IMR-90 (cell line): ENCODE measurements around the gene MRGPRD. TPM values are rescaled to one million over a fixed set of nuclear protein-coding genes. Genes with fewer than 3 reads are reported as not detected.

Source experiments
- ATAC-seq: fragments of 200-7000 bp; cut with Tn5 transposase; 2 replicates; pipeline ENCODE4 v1.9.1; 2020; ENCODE audit warnings: low read depth, mild to moderate bottlenecking, moderate library complexity
- BruUV-seq: library from RNA; stranded (reverse); fragments of 400-500 nt; replicated peaks from 2 replicates; lab custom pipeline; 2021; lab: Mats Ljungman, UMichigan
- CTCF ChIA-PET: fragments of 300-600 bp; formaldehyde crosslinking; extraction: SDS; loops from one replicate; lab custom pipeline; 2021; ENCODE audit warnings: antibody characterized with exemption; lab: Yijun Ruan, JAX
- POLR2A ChIA-PET: fragments of 300-600 bp; sonication (Branson Sonifier 250); formaldehyde crosslinking; loops from one replicate; lab custom pipeline; 2022; ENCODE audit warnings: antibody characterized with exemption; ENCODE audit not compliant: unreplicated experiment; lab: Charles Lee
- DNase-seq: peaks from one replicate; pipeline ENCODE4 v3.0.0; 2013
- H2AFZ ChIP-seq: replicated peaks from 2 replicates; pipeline ENCODE3; 2013; ENCODE audit warnings: low read length, mild to moderate bottlenecking; ENCODE audit not compliant: poor library complexity
- H2AK5ac ChIP-seq: 2 replicates; pipeline ENCODE4 v1.6.1; 2013; ENCODE audit warnings: low read depth, low read length, inconsistent platforms
- H2AK9ac ChIP-seq: replicated peaks from 2 replicates; pipeline ENCODE3; 2013; ENCODE audit warnings: mild to moderate bottlenecking, low read depth, low read length, moderate library complexity; ENCODE audit not compliant: poor library complexity
- H2BK120ac ChIP-seq: 2 replicates; pipeline ENCODE4 v1.6.1; 2013; ENCODE audit warnings: low read depth, low read length, inconsistent platforms
- H2BK15ac ChIP-seq: 3 replicates; pipeline ENCODE4 v1.6.1; 2013; ENCODE audit warnings: low read depth, low read length, inconsistent platforms
- H2BK20ac ChIP-seq: 2 replicates; pipeline ENCODE4 v1.6.1; 2013; ENCODE audit warnings: low read depth, mild to moderate bottlenecking, inconsistent platforms, low read length, moderate library complexity
- H2BK5ac ChIP-seq: 2 replicates; pipeline ENCODE4 v1.6.1; 2013; ENCODE audit warnings: mild to moderate bottlenecking, low read depth, low read length, inconsistent platforms; ENCODE audit not compliant: poor library complexity, severe bottlenecking
- H3K14ac ChIP-seq: replicated peaks from 2 replicates; pipeline ENCODE4 v1.6.1; 2013; ENCODE audit warnings: low read depth, low read length, inconsistent platforms
- H3K18ac ChIP-seq: 2 replicates; pipeline ENCODE4 v1.6.1; 2013; ENCODE audit warnings: low read depth, low read length, control low read depth
- H3K23ac ChIP-seq: 2 replicates; pipeline ENCODE4 v1.6.1; 2013; ENCODE audit warnings: low read depth, low read length, inconsistent platforms
- H3K27ac ChIP-seq: 2 replicates; pipeline ENCODE4 v1.5.1; 2013; ENCODE audit warnings: mild to moderate bottlenecking, control low read depth, low read length; ENCODE audit not compliant: insufficient read depth
- H3K27me3 ChIP-seq: 2 replicates; pipeline ENCODE4 v1.6.1; 2013; ENCODE audit warnings: low read length; ENCODE audit not compliant: control insufficient read depth, insufficient read depth
- H3K36me3 ChIP-seq: 2 replicates; pipeline ENCODE4 v1.6.1; 2013; ENCODE audit warnings: low read length, mixed read lengths; ENCODE audit not compliant: control insufficient read depth, insufficient read depth
- H3K4ac ChIP-seq: 2 replicates; pipeline ENCODE4 v1.6.1; 2013; ENCODE audit warnings: low read depth, low read length, inconsistent platforms
- H3K4me1 ChIP-seq: 2 replicates; pipeline ENCODE4 v1.6.1; 2013; ENCODE audit warnings: low read length, mixed read lengths; ENCODE audit not compliant: control insufficient read depth, insufficient read depth
- H3K4me2 ChIP-seq: 2 replicates; pipeline ENCODE4 v1.6.1; 2013; ENCODE audit warnings: low read depth, mild to moderate bottlenecking, control low read depth, low read length, moderate library complexity
- H3K4me3 ChIP-seq: 2 replicates; pipeline ENCODE4 v1.5.1; 2013; ENCODE audit warnings: low read depth, mild to moderate bottlenecking, control low read depth, low read length, moderate library complexity; ENCODE audit not compliant: insufficient read depth
- H3K56ac ChIP-seq: 2 replicates; pipeline ENCODE4 v1.6.1; 2013; ENCODE audit warnings: low read length, inconsistent platforms; ENCODE audit not compliant: insufficient read depth; ENCODE audit errors: extremely low read depth
- H3K79me1 ChIP-seq, 2 experiments: 2 replicates each; pipeline ENCODE4 v1.6.1; 2013; ENCODE audit warnings: low read length in 2 of 2, inconsistent platforms in 1 of 2, low read depth in 1 of 2
- H3K9ac ChIP-seq: 2 replicates; pipeline ENCODE4 v1.6.1; 2013; ENCODE audit warnings: low read depth, low read length, control low read depth
- H3K9me1 ChIP-seq: 2 replicates; pipeline ENCODE4 v1.6.1; 2013; ENCODE audit warnings: low read length, inconsistent platforms; ENCODE audit not compliant: insufficient read depth
- H3K9me3 ChIP-seq: 2 replicates; pipeline ENCODE4 v1.6.1; 2013; ENCODE audit warnings: low read length; ENCODE audit not compliant: control insufficient read depth, insufficient read depth
- H4K20me1 ChIP-seq: 2 replicates; pipeline ENCODE4 v1.6.1; 2013; ENCODE audit warnings: low read length, inconsistent platforms; ENCODE audit not compliant: insufficient read depth
- H4K5ac ChIP-seq: 2 replicates; pipeline ENCODE4 v1.6.1; 2013; ENCODE audit warnings: mild to moderate bottlenecking, low read depth, low read length, control low read depth
- H4K8ac ChIP-seq, 2 experiments: 2 replicates each; pipeline ENCODE4 v1.6.1; 2013; ENCODE audit warnings: low read depth in 2 of 2, low read length in 2 of 2, control low read depth in 1 of 2, inconsistent platforms in 1 of 2
- H4K91ac ChIP-seq: 2 replicates; pipeline ENCODE4 v1.6.1; 2013; ENCODE audit warnings: low read depth, low read length, inconsistent platforms; ENCODE audit not compliant: insufficient read depth
- BHLHE40 ChIP-seq: fragments of 150-350 bp; IDR thresholded peaks from 2 replicates; pipeline ENCODE4 v1.6.1; 2016; ENCODE audit warnings: mild to moderate bottlenecking, low read depth, low read length
- CHD1 ChIP-seq: IDR thresholded peaks from 2 replicates; pipeline ENCODE4 v1.6.1; 2012; ENCODE audit warnings: low read depth, low read length, improper control_type of control experiment
- FOS ChIP-seq: fragments of 150-350 bp; IDR thresholded peaks from 2 replicates; pipeline ENCODE4 v1.6.1; 2016; ENCODE audit warnings: low read depth, low read length
- MAFK ChIP-seq: IDR thresholded peaks from 2 replicates; pipeline ENCODE4 v1.6.1; 2012; ENCODE audit warnings: low read depth, low read length, improper control_type of control experiment
- POLR2A ChIP-seq: IDR thresholded peaks from 2 replicates; pipeline ENCODE4 v1.6.1; 2012; ENCODE audit warnings: mild to moderate bottlenecking, low read depth, low read length
- WGBS, 2 experiments: methylation state at CpG; one replicate each; pipeline versions ENCODE4 v1.1.5 to v1.1.7; 2013; ENCODE audit warnings: missing lambda C conversion rate in 2 of 2; ENCODE audit not compliant: insufficient read length in 1 of 2; ENCODE audit errors: extremely low coverage in 2 of 2; 5-methylcytosine and 5-hydroxymethylcytosine counted together
- dilution Hi-C: fragments of 300-500 bp; cut with HindIII; formaldehyde crosslinking; loops from one replicate; pipeline ENCODE4 v1.14.3; 2018; ENCODE audit warnings: low sequenced_read_pairs; ENCODE audit not compliant: unreplicated experiment
- in situ Hi-C: fragments of 300-500 bp; cut with MboI; formaldehyde crosslinking; loops from 3 replicates; pipeline ENCODE4 v1.14.3; 2019; ENCODE audit warnings: low sequenced_read_pairs, inconsistent platforms, mixed read lengths
- intact Hi-C: fragments of 100-400 bp; cut with micrococcal nuclease; formaldehyde crosslinking; loops from 2 replicates; pipeline ENCODE4 v1.10.0; 2022
- polyA plus RNA-seq, 3 experiments: library from polyadenylated mRNA; depleted of rRNA; stranded (reverse); fragments of >200 nt; gene quantifications; 2 replicates each; pipeline ENCODE4 v1.2.3, GENCODE V29; 2012; ENCODE audit warnings: low replicate concordance in 1 of 3
- total RNA-seq: library from RNA; depleted of rRNA; stranded (reverse); fragments of >200 nt; gene quantifications from 2 replicates; pipeline ENCODE4 v1.2.3, GENCODE V29; 2012
- TF ChIP-seq, protein P1 (sequence below): conservative IDR thresholded peaks from 2 replicates; pipeline ENCODE4 v1.5.1; 2012; ENCODE audit warnings: mild to moderate bottlenecking, low read depth, low read length, improper control_type of control experiment

MRGPRD gene
- total and polyA plus RNA-seq, 2 of the 4 experiments (the other 2 are of a cell fraction) = not detected

- no peak overlapping the region for H4K8ac ChIP-seq
- peaks cover 2% of the 10 kb centered on the region; the same call in 1 of the 2 replicates for H3K4me1 ChIP-seq
- no peak overlapping the region for H3K14ac ChIP-seq
- no peak overlapping the region for H3K4ac ChIP-seq
- no peak overlapping the region for H4K91ac ChIP-seq
- H2AK9ac ChIP-seq = no peak overlapping the region
- no peak overlapping the region for H2BK120ac ChIP-seq
- H3K4me3 ChIP-seq = no peak overlapping the region
- no TSS peak for BruUV-seq
- TF ChIP-seq BHLHE40 (no peak), CHD1 (no peak), FOS (no peak), MAFK (no peak), POLR2A (no peak)
- TF ChIP-seq, protein P1, sequence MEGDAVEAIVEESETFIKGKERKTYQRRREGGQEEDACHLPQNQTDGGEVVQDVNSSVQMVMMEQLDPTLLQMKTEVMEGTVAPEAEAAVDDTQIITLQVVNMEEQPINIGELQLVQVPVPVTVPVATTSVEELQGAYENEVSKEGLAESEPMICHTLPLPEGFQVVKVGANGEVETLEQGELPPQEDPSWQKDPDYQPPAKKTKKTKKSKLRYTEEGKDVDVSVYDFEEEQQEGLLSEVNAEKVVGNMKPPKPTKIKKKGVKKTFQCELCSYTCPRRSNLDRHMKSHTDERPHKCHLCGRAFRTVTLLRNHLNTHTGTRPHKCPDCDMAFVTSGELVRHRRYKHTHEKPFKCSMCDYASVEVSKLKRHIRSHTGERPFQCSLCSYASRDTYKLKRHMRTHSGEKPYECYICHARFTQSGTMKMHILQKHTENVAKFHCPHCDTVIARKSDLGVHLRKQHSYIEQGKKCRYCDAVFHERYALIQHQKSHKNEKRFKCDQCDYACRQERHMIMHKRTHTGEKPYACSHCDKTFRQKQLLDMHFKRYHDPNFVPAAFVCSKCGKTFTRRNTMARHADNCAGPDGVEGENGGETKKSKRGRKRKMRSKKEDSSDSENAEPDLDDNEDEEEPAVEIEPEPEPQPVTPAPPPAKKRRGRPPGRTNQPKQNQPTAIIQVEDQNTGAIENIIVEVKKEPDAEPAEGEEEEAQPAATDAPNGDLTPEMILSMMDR = no peak
- intact Hi-C loops (no loop called here), dilution Hi-C loops (no loop called here), in situ Hi-C loops (no loop called here)
- peaks cover 46% of the 10 kb centered on the region for H3K27me3 ChIP-seq
- H2BK20ac ChIP-seq = no peak overlapping the region
- no peak overlapping the region for H3K18ac ChIP-seq
- no peak overlapping the region for H2BK5ac ChIP-seq
- no peaks in the 10 kb centered on the region; the same call in 1 of the 2 replicates for H3K9me3 ChIP-seq
- ChIA-PET CTCF (interaction anchor here (0.5 kb wide), 1 partner anchor 156 kb away, joined by 3 read pairs; no protein-coding TSS in a partner anchor), POLR2A (no interaction called here)
- no peak overlapping the region for H3K27ac ChIP-seq
- no peaks in the 10 kb centered on the region for H3K36me3 ChIP-seq
- H2AFZ ChIP-seq = no peak overlapping the region
- no peak overlapping the region for H2BK15ac ChIP-seq
- no peak overlapping the region for H4K5ac ChIP-seq
- H3K79me1 ChIP-seq = no peaks in the 10 kb centered on the region
- no peak overlapping the region for H3K56ac ChIP-seq
- H3K9me1 ChIP-seq = no peaks in the 10 kb centered on the region
- H4K20me1 ChIP-seq = no peaks in the 10 kb centered on the region
- no peak for DNase-seq
- H3K9ac ChIP-seq = no peak overlapping the region
- H3K4me2 ChIP-seq = no peak overlapping the region
- ATAC-seq = no peak
- no peak overlapping the region for H3K23ac ChIP-seq
- WGBS, 2 experiments = 20% methylated on average over 1 of the region's 4 CpGs; no CpG with 5 or more reads in 1 of the 2 experiments
- no peak overlapping the region for H2AK5ac ChIP-seq
Measured at GRCh38 chr11:68973219-68973618, 7.6 kb downstream of the MRGPRD start.
